HuH-7.5 (cell line): Measurements from ENCODE around the gene RNPC3.

Experiments used
- DNase-seq: peaks from one replicate; pipeline ENCODE4 v3.0.0; 2011; ENCODE audit warnings: low spot score

Gene RNPC3, protein sequence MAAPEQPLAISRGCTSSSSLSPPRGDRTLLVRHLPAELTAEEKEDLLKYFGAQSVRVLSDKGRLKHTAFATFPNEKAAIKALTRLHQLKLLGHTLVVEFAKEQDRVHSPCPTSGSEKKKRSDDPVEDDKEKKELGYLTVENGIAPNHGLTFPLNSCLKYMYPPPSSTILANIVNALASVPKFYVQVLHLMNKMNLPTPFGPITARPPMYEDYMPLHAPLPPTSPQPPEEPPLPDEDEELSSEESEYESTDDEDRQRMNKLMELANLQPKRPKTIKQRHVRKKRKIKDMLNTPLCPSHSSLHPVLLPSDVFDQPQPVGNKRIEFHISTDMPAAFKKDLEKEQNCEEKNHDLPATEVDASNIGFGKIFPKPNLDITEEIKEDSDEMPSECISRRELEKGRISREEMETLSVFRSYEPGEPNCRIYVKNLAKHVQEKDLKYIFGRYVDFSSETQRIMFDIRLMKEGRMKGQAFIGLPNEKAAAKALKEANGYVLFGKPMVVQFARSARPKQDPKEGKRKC

DNA sequence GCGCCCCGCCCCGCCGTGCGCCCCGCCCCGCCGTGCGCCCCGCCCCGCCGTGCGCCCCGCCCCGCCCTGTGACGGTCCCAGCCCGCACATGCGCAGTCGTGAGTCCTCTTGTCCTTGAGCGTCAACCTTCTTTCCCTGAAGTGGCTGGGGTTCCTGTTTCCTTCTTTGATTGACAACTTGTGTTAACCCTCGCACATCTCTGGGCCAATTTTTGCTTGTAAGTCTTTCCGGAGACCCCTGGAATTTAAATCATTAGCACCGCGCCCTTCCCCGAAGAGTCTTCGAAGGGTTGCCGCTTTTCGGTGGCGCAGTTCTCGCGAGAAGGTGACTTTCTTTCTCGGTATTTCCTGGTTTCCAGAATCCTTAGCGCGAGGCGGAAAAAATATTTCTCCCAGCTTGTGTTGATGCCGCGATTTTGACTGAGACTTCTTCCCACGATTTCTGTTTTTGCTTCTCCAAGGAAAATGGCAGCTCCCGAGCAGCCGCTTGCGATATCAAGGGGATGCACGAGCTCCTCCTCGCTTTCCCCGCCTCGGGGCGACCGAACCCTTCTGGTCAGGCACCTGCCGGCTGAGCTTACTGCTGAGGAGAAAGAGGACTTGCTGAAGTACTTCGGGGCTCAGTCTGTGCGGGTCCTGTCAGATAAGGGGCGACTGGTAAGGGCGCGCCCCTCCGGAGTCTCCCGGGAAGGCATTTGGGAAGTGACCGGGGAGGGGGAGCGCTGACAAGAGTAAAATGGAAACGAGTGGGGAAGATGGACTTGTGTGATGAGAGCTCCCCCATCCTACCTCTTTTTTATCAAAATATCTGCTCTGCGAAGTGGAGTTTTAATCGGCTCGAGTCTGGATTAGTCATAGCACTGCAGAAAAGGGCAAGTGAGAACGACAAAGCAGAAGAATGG lies at the start of gene RNPC3:
TSS of gene RNPC3 (plus strand) at position 93 of the 901 bp plus-strand sequence. CDS start at position 465, 372 bp downstream.
- peak; percentile 44 for DNase-seq

DNA sequence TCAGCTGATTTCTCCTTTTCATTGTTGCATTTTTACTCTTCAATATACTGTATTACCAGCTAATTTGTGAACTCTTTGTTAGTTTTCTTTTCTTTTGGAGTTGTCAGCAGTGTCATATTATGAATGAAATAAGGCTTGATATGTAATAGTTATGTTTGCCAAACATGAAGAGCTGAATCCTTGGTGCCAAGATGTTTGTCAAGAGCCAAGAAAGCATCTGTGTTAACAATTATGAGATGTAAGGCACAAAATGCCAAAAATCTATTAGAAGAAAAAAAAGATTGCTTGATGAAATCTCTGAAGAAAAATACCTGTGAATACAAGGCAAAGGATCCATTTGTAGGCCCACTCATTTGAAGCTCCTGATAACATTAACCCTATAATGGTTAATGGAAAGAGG lies 48.4 kb upstream of the RNPC3 start:
- no peak for DNase-seq

DNA sequence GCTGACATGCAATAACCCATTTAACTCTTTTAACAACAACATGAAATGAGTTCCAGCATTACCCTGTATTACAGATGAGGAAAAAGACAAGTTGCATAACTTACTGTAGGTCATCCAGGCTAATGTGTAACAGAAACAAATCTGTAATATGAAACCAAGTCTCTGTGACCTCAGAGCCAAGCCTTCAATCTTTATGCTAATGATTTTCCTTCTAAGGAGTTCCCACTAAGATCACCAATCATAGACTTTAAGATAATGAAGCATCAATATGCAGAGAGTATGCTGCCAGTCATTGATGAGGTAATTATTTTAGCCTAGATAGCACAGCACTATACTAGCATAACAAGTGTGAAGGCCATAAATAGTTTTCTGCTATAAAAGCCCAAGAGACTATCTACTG lies 35.6 kb upstream of the RNPC3 start:
- DNase-seq: no peak

DNA sequence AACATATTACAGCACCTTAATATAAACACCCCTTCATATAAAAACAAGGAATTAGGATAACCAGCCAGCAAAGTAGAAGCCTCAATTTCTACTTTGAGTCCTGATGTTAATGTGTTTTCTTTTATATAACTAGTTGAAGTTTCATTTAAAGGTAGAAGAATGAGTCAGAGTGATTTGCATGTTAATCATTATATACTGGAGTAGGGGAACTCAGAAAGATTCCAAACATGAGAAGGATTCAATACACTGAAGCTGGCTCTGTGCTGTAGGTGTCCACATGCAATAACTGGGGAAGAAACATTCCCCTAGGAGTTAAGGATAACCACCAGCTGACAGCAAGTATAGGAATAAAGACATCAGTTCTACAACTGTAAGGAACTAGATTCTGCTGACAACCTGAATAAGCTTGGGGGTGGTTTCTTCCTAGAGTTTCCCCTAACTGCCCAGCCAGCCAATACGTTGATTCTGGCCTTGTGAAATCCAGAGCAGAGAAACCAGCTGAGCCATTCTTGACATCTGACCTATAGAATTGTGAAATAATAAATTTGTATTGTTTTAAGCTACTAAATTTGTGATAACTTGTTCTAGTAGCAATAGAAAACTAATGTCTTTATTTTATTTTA lies 33.4 kb upstream of the RNPC3 start:
- no peak for DNase-seq

DNA sequence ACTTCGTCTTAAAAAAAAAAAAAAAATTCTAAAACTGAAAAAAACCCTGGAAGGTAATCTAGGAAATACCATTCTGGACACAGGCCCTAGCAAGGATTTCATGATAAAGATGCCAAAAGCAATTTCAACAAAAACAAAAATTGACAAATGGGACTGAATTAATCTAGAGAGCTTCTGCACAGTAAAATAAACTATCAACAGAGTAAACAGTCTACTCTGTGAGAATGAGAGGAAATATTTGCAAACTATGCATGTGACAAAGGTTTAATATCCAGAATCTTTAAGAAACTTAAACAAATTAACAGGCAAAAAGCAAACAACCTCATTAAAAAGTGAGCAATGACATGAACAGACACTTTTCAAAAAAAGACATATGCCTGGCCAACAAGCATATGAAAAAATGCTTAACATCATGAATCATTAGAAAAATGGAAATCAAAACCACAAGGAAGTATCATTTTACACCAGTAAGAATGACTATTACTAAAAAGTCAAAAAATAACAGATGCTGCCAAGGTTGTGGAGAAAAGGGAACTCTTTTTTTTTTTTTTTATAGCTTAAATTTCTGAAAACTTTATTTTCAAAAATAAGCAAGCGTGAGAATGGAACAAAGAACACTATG lies 29.4 kb upstream of the RNPC3 start:
- DNase-seq: no peak

DNA sequence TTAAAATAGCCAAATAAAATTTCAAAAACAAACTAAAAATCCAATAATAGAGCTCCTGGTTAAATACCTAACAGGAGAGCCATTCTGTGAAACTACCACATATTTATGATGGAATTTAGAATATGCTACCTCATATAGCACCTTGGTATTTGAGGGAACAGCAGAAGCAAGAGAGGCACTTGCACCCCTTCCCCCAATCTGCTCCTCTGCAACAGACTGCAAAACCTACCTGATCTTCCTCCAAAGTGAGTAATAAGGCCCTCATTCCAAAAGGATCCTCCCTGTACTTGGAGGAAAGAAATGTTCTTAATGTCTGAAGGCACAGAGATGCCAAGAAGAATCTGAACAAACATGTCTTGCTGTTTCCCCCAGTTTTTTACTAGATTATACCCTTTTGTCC lies 28.1 kb upstream of the RNPC3 start:
- DNase-seq: no peak

DNA sequence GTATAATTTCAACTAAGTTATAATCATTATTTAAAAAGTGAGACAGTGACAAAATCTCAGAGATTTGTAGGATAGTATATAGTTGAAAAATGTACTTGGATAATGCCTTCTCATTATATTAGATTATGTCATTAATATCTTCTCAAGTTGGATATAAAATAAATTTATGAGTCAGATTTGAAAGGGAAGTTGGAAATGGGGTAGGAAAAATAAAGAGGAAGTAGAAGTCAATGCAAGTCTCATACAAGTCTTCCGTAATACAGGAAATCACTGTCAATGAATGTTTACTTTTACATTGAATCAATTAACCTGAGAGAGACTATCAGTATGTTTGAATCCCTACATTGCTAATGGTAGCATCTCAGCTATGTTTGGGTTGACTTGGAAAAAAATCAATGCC lies 16.2 kb upstream of the RNPC3 start:
- no peak for DNase-seq

DNA sequence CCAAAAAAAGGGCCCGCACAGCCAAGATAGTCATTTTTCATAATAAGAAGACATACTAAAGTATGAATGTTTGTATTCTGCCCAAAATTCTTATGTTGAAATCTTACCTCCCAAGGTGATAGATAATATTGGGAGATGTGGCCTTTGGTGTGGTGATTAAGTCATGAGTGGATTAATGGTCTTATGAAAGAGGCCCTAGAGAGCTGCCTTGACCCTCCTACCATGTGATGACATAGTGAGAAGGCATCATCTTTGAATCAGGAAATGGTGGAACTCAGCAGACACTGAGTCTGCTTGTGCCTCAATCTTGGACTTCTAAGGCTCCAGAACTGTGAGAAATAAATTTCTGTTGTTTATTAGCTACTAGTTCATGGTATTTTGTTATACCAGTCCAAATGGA lies 11.8 kb upstream of the RNPC3 start:
- no peak for DNase-seq

DNA sequence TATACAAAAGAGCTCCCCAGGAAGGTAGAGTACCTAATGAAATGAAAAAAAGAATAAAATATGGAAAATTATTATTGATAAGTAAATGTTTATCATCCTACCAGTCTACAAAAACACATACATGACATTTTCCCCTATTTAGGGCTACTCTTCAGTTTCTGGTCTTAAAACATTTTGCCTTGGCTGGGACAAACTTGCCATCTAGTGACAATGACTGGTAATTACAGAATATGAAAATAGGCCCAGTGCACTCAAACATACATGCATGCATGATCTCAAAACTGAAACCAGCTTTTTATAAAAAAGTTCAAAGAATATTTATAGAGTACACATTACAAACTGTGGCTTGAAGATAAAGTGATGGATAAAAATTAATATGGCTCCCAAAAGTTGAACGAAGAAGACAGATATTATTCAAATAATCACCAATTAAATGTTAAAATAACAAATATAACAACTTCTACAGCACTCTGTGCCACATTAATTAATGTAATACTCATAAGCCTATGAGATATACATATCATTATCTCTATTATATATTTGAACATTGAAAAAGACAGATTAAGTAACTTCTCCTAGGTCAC lies 10.5 kb upstream of the RNPC3 start:
- DNase-seq: no peak

DNA sequence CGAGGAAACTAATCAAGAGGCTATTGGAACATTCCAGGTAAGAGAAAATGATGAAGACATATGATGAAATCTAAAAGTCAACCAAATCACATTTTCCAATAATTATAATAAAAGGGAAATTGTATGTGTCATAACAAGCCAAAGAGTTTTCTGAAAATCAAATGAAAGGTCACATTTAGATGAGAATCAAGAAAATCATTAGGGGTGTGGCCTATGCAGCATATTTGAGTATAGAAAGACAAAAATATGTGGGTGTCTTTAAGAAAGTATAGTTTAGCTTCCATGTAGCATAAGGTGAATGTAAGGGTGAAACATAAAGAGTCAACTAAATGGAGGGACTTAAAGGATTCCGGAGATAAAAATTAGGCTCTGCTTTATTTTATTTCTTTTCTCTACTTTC lies 9.2 kb upstream of the RNPC3 start:
- no peak for DNase-seq

DNA sequence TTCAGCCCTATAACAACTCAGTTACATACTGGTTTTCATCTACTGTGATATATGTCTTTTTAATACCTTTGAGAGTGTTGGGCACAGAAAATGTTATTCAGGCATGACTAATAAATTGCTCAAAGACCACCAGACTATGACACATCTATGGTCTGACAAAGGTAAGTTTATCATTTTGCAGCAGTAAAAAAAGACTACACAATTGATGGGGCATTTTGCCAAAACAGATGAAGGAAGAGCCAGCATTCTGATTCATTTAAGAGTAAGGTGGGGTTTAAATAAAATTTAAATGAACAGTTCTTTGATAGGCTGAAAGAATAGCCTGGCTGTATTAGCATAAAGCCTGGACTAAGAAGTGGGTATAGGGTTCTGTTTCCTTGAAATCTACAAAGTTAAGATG lies 8.8 kb upstream of the RNPC3 start:
- DNase-seq: no peak

DNA sequence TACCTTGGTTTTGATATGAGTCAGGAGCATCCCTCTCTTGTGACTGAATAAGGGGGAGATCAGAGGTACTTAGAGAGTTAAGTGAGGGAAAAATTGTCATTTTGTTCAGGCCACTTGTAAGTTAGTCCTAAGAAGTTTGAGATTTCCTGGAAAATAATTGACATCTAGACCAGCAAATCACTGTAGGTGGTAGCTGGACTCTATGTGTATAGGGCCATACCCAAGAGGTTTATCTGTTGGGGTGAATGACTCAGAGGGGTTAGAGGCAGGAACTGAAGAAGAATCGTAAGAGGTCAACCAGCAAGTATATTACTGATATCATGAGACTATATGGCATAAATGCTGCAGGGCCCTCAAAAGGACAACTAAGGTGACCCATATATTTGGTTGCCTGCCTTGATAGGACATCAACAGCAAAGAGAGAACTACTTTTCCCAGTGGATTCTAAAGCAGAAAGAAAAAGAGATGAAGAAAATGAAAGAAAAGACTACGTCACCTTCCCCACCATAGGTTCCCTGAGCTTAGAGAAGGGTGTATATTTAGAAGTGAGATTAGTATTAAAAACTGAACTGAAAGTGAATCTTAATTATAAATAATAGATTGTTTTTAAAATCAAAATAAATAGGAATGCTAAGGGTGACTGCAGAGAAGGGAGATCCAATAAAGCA lies 8.0 kb upstream of the RNPC3 start:
- DNase-seq: no peak

DNA sequence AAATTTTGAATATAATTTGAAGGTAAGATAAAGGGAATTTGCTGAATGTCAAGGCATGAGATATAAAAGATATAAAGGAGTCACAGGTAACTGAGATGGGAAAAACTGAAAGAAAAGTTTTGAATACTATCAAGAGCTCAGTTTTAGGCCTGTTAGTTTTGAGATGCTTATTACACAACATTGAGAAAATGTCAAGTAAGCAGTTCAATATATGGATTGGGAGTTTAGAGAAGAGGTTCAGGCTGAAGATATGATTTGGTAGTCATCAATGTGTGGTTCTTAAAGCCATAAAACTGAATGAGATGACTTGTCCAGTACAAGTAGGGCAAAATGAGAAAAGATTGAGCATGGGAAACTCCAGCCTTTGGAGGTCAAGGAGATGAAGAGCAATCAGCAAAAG lies 4.7 kb upstream of the RNPC3 start:
- DNase-seq: no peak

DNA sequence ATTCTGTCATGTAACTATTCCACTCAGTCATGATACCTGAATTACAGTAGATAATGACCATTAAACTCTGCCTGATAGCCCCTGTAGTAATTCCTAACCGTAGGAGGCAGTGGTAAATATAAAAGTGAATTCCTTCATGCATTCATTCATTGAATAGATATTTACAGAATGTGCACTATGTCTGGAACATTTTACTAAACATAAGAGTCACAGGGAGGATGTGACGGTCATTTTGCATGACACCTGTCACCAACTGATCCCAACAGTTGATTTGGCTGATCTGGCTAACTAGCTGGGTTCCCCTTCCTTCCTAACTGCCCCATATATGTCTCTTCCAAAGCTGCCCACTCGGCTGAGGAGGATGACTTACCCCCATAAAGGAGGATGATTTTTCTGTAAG lies 2.2 kb upstream of the RNPC3 start:
- DNase-seq: no peak

DNA sequence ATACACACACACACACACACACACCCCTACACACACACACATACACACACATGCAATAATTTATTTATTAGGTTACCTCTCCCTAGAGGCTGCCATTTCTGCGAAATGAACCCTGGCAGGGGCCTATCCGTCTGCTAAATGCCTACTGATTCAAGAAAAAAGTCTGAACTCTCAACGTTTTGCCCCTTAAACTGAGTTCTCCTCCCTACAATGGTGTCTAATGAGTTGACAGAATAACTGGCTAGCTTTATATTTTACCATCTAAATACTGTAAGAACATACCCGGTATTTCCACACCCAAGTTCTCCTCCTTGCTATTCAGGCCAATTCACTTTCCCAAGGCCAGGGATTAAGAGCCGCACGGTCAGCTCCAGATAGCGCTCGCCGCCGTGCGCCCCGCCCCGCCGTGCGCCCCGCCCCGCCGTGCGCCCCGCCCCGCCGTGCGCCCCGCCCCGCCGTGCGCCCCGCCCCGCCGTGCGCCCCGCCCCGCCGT lies 339 bp upstream of the RNPC3 start:
- DNase-seq: peak; percentile 20

DNA sequence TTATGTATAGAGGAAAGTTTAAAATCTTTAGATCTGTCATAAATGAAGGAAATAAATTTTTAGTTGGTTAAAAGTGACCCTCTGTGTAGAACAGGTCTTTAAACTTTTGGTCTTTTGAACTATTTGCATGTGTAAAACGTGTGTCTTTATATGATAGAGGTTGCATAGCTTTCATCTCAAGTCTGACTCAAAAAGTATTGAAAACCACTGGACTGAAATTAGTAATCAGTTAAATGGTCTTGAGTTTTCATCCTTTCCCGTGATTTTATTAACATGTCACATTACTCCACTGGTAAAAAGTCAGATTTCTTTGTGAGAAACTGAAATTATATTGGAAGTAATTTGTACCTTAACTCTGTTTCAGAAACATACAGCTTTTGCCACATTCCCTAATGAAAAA lies 1.8 kb downstream of the RNPC3 start:
- DNase-seq: no peak

DNA sequence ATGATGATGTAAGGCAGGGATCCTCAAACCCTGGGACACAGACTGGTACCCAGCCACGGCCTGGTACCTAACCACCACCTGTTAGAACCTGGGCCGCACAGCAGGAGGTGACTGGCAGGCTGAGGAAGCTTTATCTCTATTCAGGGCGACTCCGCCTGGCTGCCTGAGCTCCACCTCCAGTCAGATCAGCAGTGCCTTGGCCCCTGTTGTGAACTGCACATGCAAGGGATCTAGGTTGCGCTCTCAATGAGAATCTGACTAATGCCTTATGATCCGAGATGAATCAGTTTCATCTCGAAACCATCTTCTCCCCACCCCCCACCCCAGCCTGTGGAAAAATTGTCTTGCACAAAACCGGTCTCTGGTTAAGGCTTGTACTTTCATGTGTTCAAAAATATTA lies 4.2 kb downstream of the RNPC3 start:
- no peak for DNase-seq

DNA sequence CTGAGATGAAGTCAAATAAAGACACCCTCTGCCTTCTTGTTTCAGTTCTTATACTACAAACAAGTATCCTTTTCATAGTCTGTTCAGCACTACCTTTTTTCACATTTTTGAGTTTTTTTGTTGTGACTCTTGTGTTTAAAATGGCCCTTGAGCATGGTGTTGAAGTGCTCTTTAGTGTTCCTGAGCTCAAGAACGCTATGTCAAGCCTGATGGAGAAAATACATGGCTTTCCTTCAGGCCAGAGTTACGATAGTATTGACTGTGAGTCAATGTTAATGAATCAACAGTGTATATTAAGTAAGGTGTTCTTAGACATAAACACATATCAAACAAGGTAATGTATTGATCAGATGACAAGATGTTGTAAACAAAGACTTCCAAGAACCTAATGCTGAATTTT lies 12.7 kb downstream of the RNPC3 start:
- no peak for DNase-seq

DNA sequence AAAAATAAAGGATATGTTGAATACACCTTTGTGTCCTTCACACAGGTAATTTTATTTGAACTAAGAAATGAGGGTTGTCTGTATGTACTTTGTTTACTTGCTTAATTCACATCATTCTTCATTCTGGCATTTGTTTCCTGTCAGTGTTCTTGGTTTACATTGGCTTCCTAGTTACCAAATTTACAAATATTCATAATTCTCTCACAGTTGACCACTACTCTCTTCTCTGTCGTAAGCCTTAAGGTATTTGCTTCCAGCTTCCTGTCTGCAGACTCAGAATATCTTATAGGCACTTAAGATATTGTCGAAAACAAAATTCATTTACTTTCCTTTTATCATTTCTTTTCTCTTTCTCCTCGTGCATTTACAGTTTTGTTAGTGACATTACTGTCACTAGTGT lies 15.9 kb downstream of the RNPC3 start:
- DNase-seq: no peak

DNA sequence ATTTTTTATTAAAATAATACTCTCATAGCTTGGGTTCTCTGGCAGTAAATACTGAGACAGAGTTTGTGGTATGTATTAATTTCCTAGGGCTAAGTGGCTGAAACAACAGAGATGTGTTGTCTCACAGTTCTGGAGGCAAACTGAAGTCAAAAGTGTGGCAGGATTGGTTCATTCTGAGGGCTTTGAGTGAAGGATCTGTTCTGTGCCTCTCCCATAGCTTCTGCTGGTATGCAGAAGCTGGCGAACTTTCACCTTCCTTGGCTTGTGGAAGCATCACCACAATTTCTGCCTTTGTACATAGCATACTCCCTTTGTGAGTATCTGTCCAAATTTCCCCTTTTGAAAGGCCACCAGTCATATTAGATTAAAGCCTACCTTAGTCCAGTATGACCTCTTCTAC lies 21.0 kb downstream of the RNPC3 start:
- DNase-seq: no peak

DNA sequence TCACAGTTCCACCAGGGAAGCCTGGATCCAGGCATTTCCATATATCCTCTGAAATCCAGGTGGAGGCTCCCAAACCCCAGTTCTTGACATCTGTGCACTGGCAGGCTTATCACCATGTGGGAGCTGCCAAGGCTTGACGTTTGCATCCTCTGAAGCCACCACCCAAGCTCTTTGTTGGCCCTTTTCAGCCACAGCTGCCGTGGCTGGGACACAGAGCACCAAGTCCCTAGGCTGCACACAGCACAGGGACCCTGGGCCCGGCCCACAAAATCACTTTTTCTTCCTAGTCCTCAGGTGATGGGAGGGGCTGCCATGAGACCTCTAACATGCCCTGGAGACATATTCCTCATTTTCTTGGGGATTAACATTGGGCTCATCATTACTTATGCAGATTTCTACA lies 22.3 kb downstream of the RNPC3 start:
- no peak for DNase-seq
